Urinary bladder (tissue), 4 donors: ENCODE data around the gene SECTM1. TPM values are rescaled to one million over a fixed set of nuclear protein-coding genes. Genes with fewer than 3 reads are reported as not detected.
"Not testable (repeated sequence)": the region's sequence is repeated elsewhere in the genome, so short reads cannot be mapped to it uniquely, and the experiment has no call there.

Source experiments
- DNase-seq: peaks from one replicate; pipeline ENCODE4 v3.0.0-alpha.2; 2015; ENCODE audit errors: extremely low spot score
- H3K27ac ChIP-seq: one replicate; pipeline ENCODE4 v1.5.1; 2013; ENCODE audit warnings: low read depth, mild to moderate bottlenecking, moderate library complexity
- H3K36me3 ChIP-seq: one replicate; pipeline ENCODE4 v1.6.1; 2013; ENCODE audit warnings: mild to moderate bottlenecking, moderate library complexity; ENCODE audit not compliant: insufficient read depth
- H3K4me1 ChIP-seq: one replicate; pipeline ENCODE4 v1.6.1; 2013; ENCODE audit warnings: mild to moderate bottlenecking, moderate library complexity; ENCODE audit not compliant: insufficient read depth
- H3K4me3 ChIP-seq: one replicate; pipeline ENCODE4 v1.5.1; 2013; ENCODE audit warnings: low read depth, low read length
- WGBS: extraction: QIAGEN DNeasy Blood & Tissue Kit; methylation state at CpG from one replicate; pipeline ENCODE4 v1.1.7; 2013; 5-methylcytosine and 5-hydroxymethylcytosine counted together
- polyA plus RNA-seq: library from polyadenylated mRNA; stranded (reverse); fragments of 200-250 nt; gene quantifications from one replicate; pipeline ENCODE4 v1.2.3, GENCODE V29; 2013
- total RNA-seq: library from RNA; depleted of rRNA; stranded (reverse); fragments of >200 nt; gene quantifications from one replicate; pipeline ENCODE4 v1.2.3, GENCODE V29; 2014
- donor health status: healthy with polysubstance abuse.
- donor health status: healthy.

SECTM1 gene
- total and polyA plus RNA-seq, 2 donors: 15.9 to 19.2 TPM

GRCh38 chr17:82359451-82360074, 26.0 kb upstream of the SECTM1 start:
- H3K4me3 ChIP-seq, H3K4me1 ChIP-seq, H3K36me3 ChIP-seq, DNase-seq, H3K27ac ChIP-seq: not testable (repeated sequence)
- 61% methylated on average over 1 of the region's 1 CpG for whole genome bisulfite sequencing

- Histone ChIP-seq H3K4me1 (no peaks in the 10 kb centered on the region), H3K27ac (no peak within 1 kb of the TSS), H3K36me3 (no peaks in the 10 kb centered on the region), H3K4me3 (no peak within 1 kb of the TSS)
- DNase-seq: no peak
- 57% methylated on average over 21 of the region's 21 CpGs for WGBS
Measured at GRCh38 chr17:82358465-82359350, 25.1 kb upstream of the SECTM1 start, which contains the start of gene TEX19. Gene TEX19, plus strand, starts transcription at chr17:82359247. Its CDS starts 2,904 bp downstream, at chr17:82362151.

GRCh38 chr17:82357394-82357793, 23.8 kb upstream of the SECTM1 start:
- Histone ChIP-seq H3K4me3 (no peak overlapping the region), H3K27ac (no peak overlapping the region), H3K36me3 (no peaks in the 10 kb centered on the region), H3K4me1 (no peaks in the 10 kb centered on the region)
- no peak for DNase-seq
- 65% methylated on average over 2 of the region's 2 CpGs for WGBS

GRCh38 chr17:82356845-82357355, 23.3 kb upstream of the SECTM1 start:
- H3K27ac ChIP-seq: no peak overlapping the region

GRCh38 chr17:82355770-82356427, 22.3 kb upstream of the SECTM1 start:
- DNase-seq: no peak
- Histone ChIP-seq H3K36me3 (no peaks in the 10 kb centered on the region), H3K27ac (no peak overlapping the region), H3K4me1 (no peaks in the 10 kb centered on the region), H3K4me3 (no peak overlapping the region)
- WGBS: 28% methylated on average over 11 of the region's 11 CpGs

More at GRCh38 chr17:82356845-82357355, 23.3 kb upstream of the SECTM1 start:
- 46% methylated on average over 20 of the region's 20 CpGs for WGBS
- H3K4me1 ChIP-seq: no peaks in the 10 kb centered on the region
- DNase-seq: no peak
- no peak overlapping the region for H3K4me3 ChIP-seq
- H3K36me3 ChIP-seq: no peaks in the 10 kb centered on the region

- H3K4me1 ChIP-seq: no peaks in the 10 kb centered on the region
- H3K36me3 ChIP-seq: no peaks in the 10 kb centered on the region
- no peak overlapping the region for H3K4me3 ChIP-seq
- no peak for DNase-seq
- WGBS: 86% methylated on average over 7 of the region's 7 CpGs
- H3K27ac ChIP-seq: no peak overlapping the region
Measured at GRCh38 chr17:82354804-82355308, 21.3 kb upstream of the SECTM1 start.

- 84% methylated on average over 8 of the region's 8 CpGs for WGBS
- DNase-seq: no peak
- no peak overlapping the region for H3K4me3 ChIP-seq
- H3K4me1 ChIP-seq: no peaks in the 10 kb centered on the region
- no peak overlapping the region for H3K27ac ChIP-seq
- H3K36me3 ChIP-seq: no peaks in the 10 kb centered on the region
Measured at GRCh38 chr17:82353484-82353883, 19.9 kb upstream of the SECTM1 start.

GRCh38 chr17:82351713-82352488, 18.3 kb upstream of the SECTM1 start:
- Histone ChIP-seq H3K4me1 (no peaks in the 10 kb centered on the region), H3K36me3 (no peaks in the 10 kb centered on the region), H3K4me3 (no peak overlapping the region), H3K27ac (no peak overlapping the region)
- no peak for DNase-seq
- 35% methylated on average over 26 of the region's 26 CpGs for WGBS

GRCh38 chr17:82351254-82351712, 17.7 kb upstream of the SECTM1 start:
- Histone ChIP-seq H3K36me3 (no peaks in the 10 kb centered on the region), H3K4me1 (no peaks in the 10 kb centered on the region), H3K4me3 (no peak overlapping the region), H3K27ac (no peak overlapping the region)
- 56% methylated on average over 21 of the region's 21 CpGs for WGBS
- no peak for DNase-seq

- no peak overlapping the region for H3K27ac ChIP-seq
- no peaks in the 10 kb centered on the region for H3K4me1 ChIP-seq
- DNase-seq: no peak
- H3K4me3 ChIP-seq: no peak overlapping the region
- no peaks in the 10 kb centered on the region for H3K36me3 ChIP-seq
- WGBS: 91% methylated on average over 28 of the region's 28 CpGs
Measured at GRCh38 chr17:82350182-82351030, 16.8 kb upstream of the SECTM1 start.

- WGBS: 39% methylated on average over 11 of the region's 11 CpGs
- no peaks in the 10 kb centered on the region for H3K36me3 ChIP-seq
- H3K4me1 ChIP-seq: no peaks in the 10 kb centered on the region
- no peak for DNase-seq
- H3K4me3 ChIP-seq: no peak overlapping the region
- H3K27ac ChIP-seq: no peak overlapping the region
Measured at GRCh38 chr17:82349287-82349701, 15.7 kb upstream of the SECTM1 start.

- WGBS: 38% methylated on average over 11 of the region's 11 CpGs
- Histone ChIP-seq H3K4me3 (no peak overlapping the region), H3K4me1 (no peaks in the 10 kb centered on the region), H3K36me3 (no peaks in the 10 kb centered on the region), H3K27ac (no peak overlapping the region)
- no peak for DNase-seq
Measured at GRCh38 chr17:82348866-82349265, 15.3 kb upstream of the SECTM1 start.
